ENCODE measurements around the gene FRMD3. TPM values are rescaled to one million over a fixed set of nuclear protein-coding genes. Genes with fewer than 3 reads are reported as not detected.

Gene FRMD3
- total RNA-seq, 1 experiment from 2014 or later = 14.5 TPM

DNA sequence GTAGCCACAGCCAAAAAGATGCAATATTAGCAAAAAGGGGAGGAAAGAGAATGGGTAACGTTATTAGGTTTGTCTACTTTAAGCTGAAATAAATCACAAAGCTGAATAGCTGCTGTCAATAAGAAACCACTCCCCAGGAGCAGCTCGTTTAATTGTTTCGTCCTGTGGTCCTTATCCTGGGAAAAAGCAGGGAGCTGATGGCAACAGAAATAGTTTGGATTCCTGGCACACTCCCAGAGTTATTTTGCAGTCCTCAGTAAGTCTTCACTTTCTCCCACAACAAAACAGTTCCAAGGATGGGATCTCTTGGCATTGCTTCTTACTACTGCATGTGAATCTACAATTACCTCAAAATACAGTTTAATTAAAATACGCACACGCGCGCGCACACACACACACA, 28.8 kb downstream of the FRMD3 start:
- Histone ChIP-seq H3K36me3 (ENCODE audit: control insufficient read depth, insufficient read depth, low read length) (no peaks in the 10 kb centered on the region), H3K9me3 (ENCODE audit: control insufficient read depth, insufficient read depth, low read depth, low read length) (no peaks in the 10 kb centered on the region), H3K4me3 (ENCODE audit: low read depth in 2 of 2, low read length in 2 of 2) (no peak overlapping the region), H3K27me3 (ENCODE audit: control insufficient read depth, insufficient read depth, low read length) (no peaks in the 10 kb centered on the region), H3K27ac (ENCODE audit: low read length) (no peak overlapping the region), H3K4me1 (ENCODE audit: control insufficient read depth, insufficient read depth, low read length) (peaks cover 8% of the 10 kb centered on the region)
- TF ChIP-seq TCF7L2 (IDR thresholded peaks at IDR 0.05; ENCODE audit: low read depth, low read length) (no peak), SIN3A (IDR thresholded peaks at IDR 0.05; ENCODE audit: borderline replicate concordance, insufficient read depth, low read depth, low read length) (no peak), POLR2AphosphoS5 (IDR thresholded peaks at IDR 0.05; ENCODE audit: low read depth, low read length) (no peak)
- TF ChIP-seq, protein P1, sequence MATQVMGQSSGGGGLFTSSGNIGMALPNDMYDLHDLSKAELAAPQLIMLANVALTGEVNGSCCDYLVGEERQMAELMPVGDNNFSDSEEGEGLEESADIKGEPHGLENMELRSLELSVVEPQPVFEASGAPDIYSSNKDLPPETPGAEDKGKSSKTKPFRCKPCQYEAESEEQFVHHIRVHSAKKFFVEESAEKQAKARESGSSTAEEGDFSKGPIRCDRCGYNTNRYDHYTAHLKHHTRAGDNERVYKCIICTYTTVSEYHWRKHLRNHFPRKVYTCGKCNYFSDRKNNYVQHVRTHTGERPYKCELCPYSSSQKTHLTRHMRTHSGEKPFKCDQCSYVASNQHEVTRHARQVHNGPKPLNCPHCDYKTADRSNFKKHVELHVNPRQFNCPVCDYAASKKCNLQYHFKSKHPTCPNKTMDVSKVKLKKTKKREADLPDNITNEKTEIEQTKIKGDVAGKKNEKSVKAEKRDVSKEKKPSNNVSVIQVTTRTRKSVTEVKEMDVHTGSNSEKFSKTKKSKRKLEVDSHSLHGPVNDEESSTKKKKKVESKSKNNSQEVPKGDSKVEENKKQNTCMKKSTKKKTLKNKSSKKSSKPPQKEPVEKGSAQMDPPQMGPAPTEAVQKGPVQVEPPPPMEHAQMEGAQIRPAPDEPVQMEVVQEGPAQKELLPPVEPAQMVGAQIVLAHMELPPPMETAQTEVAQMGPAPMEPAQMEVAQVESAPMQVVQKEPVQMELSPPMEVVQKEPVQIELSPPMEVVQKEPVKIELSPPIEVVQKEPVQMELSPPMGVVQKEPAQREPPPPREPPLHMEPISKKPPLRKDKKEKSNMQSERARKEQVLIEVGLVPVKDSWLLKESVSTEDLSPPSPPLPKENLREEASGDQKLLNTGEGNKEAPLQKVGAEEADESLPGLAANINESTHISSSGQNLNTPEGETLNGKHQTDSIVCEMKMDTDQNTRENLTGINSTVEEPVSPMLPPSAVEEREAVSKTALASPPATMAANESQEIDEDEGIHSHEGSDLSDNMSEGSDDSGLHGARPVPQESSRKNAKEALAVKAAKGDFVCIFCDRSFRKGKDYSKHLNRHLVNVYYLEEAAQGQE (IDR thresholded peaks at IDR 0.05; ENCODE audit: insufficient read depth in 1 of 2, low read depth in 2 of 2, low read length in 1 of 2) = no peak
- TF ChIP-seq, protein P2, sequence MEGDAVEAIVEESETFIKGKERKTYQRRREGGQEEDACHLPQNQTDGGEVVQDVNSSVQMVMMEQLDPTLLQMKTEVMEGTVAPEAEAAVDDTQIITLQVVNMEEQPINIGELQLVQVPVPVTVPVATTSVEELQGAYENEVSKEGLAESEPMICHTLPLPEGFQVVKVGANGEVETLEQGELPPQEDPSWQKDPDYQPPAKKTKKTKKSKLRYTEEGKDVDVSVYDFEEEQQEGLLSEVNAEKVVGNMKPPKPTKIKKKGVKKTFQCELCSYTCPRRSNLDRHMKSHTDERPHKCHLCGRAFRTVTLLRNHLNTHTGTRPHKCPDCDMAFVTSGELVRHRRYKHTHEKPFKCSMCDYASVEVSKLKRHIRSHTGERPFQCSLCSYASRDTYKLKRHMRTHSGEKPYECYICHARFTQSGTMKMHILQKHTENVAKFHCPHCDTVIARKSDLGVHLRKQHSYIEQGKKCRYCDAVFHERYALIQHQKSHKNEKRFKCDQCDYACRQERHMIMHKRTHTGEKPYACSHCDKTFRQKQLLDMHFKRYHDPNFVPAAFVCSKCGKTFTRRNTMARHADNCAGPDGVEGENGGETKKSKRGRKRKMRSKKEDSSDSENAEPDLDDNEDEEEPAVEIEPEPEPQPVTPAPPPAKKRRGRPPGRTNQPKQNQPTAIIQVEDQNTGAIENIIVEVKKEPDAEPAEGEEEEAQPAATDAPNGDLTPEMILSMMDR (IDR thresholded peaks at IDR 0.05) = no peak
- ChIA-PET POLR2A (no interaction called here), CTCF (no interaction called here)
- no peak for ATAC-seq
- in situ Hi-C loops (cut with HindIII; ENCODE audit: low pct_unique_long_range_greater_than_20kb, low sequenced_read_pairs) = no loop called here
- intact Hi-C loops (cut with micrococcal nuclease; ENCODE audit: unreplicated experiment) = no loop called here
- BruUV-seq (replicated peaks) = TSS peak; percentile 13
- no peak for DNase-seq (ENCODE audit: low read depth, low spot score)

DNA sequence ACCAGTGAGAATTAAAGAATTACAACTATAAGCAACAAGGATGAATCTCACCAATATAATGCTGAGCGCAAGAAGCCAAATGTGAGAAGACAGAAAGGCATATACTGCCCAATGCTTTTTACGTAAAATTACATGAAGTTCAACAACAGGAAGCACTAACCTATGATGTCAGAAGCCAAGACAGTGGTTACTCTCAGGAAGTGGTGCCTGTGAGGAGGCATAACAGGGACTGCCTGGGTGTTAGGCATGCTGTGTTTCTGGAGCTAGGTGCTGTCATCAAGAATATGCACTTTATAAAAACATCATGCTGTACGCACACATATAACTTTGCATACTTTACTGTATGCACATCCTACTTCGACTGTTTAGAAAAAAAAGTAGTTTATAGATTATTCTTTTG, 30.1 kb downstream of the FRMD3 start:
- H3K4me3 ChIP-seq (ENCODE audit: low read depth in 2 of 2, low read length in 2 of 2) = no peak overlapping the region
- no peaks in the 10 kb centered on the region for H3K36me3 ChIP-seq (ENCODE audit: control insufficient read depth, insufficient read depth, low read length)
- no peak overlapping the region for H3K27ac ChIP-seq (ENCODE audit: low read length)
- ChIA-PET CTCF (no interaction called here), POLR2A (no interaction called here)
- DNase-seq (ENCODE audit: low read depth, low spot score) (no peak), ATAC-seq (no peak)
- no peak for TF ChIP-seq SIN3A (IDR thresholded peaks at IDR 0.05; ENCODE audit: borderline replicate concordance, insufficient read depth, low read depth, low read length)
- no peak for TF ChIP-seq POLR2AphosphoS5 (IDR thresholded peaks at IDR 0.05; ENCODE audit: low read depth, low read length)
- no peak for TF ChIP-seq TCF7L2 (IDR thresholded peaks at IDR 0.05; ENCODE audit: low read depth, low read length)
- TF ChIP-seq, protein P2 (IDR thresholded peaks at IDR 0.05) = no peak
- TF ChIP-seq, protein P1 (IDR thresholded peaks at IDR 0.05; ENCODE audit: insufficient read depth in 1 of 2, low read depth in 2 of 2, low read length in 1 of 2) = no peak
- no peaks in the 10 kb centered on the region for H3K27me3 ChIP-seq (ENCODE audit: control insufficient read depth, insufficient read depth, low read length)
- intact Hi-C loops (cut with micrococcal nuclease; ENCODE audit: unreplicated experiment) (no loop called here), in situ Hi-C loops (cut with HindIII; ENCODE audit: low pct_unique_long_range_greater_than_20kb, low sequenced_read_pairs) (no loop called here)
- no TSS peak for BruUV-seq (replicated peaks)
- H3K4me1 ChIP-seq (ENCODE audit: control insufficient read depth, insufficient read depth, low read length) = peaks cover 8% of the 10 kb centered on the region
- H3K9me3 ChIP-seq (ENCODE audit: control insufficient read depth, insufficient read depth, low read depth, low read length) = no peaks in the 10 kb centered on the region

All from Panc1 (cell line).